GM19438 (cell line): Measurements from ENCODE around the gene GFOD1.

Experiments
- ATAC-seq: cut with Tn5 transposase; IDR thresholded peaks from one replicate; pipeline ENCODE4 v1.9.1; 2021; ENCODE audit warnings: low read depth; ENCODE audit not compliant: unreplicated experiment

Gene GFOD1

GRCh38 chr6:13488015-13488895 lies 855 bp upstream of the GFOD1 start:
- peak; percentile 2 for ATAC-seq

DNA sequence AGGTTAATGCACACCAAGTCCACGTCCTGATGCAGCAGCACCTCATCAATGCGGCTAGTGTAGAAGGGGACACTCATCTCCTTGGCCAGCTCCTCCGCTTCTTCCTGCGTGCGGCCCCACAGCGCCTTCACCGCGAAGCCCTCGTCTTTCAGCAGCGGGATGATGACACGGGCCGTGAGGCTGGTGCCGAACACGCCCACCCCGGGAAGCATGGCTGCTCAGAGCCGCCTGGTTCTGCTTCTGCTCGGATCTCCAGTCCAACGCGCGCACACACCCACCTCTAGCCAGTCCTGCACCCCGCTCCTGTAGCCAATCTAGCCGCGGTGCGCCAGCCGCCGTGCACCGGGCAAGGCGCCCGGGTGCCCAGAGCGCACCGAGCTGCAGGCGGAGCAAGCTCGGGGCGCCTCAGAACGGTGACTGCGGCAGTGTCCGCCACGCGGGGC lies 700 bp downstream of the GFOD1 start:
- peak; percentile 26 for ATAC-seq

GRCh38 chr6:13485923-13486562 lies 1.4 kb downstream of the GFOD1 start:
- no peak for ATAC-seq

DNA sequence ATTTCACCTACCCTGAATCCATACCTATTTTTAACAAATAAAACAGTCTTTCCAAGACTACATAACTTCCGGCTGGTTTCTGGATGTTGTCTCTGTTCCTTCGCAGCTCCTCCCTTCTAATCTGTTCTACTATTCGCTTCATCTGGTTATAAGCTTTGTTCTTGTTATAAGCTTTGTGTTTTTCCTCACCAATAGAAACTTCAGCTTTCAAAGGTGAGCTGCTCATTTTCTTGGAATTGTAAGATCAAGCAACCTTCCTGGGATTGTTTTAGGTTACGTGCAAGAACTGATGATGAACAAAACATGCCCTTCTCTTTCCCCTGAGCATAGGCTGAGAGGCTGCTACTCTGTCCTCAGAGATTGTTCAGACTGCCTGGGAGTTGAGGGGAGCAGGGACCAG lies 2.1 kb downstream of the GFOD1 start:
- no peak for ATAC-seq

DNA sequence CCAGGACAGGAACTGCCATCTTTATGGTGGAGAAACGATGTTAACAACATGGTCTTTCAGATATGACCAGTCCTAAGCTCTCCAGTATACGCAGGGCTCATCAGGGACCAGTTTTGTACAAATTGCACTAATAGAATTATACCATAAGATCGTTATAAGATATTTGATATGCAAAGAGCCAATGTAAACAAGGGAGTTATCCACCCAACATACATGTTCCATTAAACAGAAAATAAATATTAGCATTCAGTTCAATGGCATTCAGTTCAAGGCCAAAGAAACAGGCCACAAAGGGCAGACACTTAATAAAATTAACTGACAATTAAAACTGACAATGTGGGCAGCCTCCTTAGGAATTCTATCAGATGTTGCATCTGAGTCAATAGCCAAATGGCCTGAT lies 2.6 kb downstream of the GFOD1 start:
- no peak for ATAC-seq

GRCh38 chr6:13484138-13484708 lies 3.2 kb downstream of the GFOD1 start:
- ATAC-seq, result no peak

- ATAC-seq, result no peak
Measured at GRCh38 chr6:13480631-13481501, 6.5 kb downstream of the GFOD1 start.

DNA sequence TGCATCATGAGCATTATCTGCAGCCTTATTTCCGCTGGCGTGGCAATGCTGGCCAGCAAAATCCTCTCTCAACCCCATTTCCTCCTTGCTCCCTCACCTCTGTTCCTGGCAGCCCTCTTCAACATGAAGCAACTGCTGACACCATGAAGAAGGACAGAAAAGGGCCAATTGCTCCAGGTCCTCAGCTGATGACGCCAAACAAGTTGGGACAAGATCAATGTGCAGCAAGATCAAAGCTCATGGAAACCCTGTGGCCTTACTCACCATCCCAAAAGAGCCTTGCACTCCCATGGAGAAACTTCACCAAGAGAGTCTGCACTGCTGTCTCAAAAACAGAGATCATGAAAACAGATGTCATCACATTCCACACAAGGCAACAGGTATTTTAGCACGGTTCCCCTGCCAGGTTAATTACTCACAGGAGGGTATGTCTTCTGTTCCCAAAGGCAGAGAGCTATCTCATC lies 7.4 kb downstream of the GFOD1 start:
- ATAC-seq, result no peak

DNA sequence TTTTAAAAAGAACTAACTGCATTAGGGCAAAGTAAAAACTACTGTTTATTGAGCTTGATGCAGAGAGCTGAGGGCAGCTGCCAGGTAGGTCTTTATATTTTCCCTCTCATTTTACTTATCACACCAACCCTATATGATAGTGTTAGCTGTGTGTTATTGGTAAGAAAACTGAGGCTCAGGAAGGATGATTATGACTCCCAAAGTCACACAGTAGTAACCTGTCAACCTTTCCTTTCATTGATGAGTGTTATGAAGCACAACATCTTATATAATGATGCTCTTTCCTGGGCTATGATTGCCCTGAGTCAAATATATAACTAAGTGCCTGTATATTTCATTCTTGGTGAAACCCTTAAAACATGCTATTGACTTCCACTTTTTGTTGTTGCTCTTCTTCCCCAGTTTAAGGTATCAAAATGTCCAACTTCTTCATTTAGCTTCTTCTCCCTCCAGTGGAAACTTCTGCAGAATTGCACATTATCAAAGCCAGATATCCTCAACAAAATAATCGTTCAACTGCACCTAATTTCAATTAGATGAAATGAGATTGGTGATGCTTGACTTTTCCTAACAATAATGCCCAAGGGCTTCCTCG lies 8.1 kb downstream of the GFOD1 start:
- ATAC-seq, result no peak

DNA sequence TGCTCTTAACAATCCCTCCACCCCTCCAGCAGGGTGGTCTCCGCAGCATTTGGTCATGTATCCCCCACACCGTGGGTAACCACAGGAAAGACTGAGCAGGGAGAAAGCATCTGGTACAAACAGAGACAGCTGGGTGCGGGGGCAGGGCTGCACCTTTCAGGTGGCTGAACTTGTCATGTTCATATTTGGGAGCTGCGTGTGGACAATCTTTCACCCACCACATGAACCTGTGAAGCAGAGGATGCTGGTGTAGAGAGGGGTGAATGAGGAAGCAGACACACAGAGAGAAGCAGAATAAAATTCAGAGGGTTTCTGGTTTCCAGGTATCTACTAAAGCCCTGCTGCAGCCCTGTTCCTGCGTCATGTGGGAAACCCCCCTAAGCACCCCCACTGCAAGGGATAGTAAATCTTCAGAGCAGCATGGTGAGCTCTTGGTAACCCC lies 8.9 kb downstream of the GFOD1 start:
- ATAC-seq, result no peak

DNA sequence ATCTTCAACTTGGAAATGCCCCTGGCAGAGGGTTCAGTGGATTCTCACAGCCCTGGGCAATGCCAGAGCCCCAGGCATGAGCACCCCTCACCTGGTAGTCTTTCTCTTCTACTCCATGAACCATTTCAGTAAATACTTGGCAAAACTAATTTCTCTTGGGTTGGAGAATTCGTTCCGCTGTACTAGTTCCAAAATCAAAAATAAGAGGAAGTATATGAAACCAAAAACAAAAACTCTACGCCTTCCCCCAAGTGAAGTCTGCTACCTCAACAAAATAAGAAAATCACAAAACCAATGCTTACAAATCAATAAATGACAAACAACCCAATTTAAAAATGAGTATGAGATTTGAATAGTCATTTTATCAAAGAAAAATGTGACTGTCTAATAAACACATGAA lies 12.6 kb downstream of the GFOD1 start:
- ATAC-seq, result no peak

GRCh38 chr6:13474360-13474759 lies 13.0 kb downstream of the GFOD1 start:
- no peak for ATAC-seq

DNA sequence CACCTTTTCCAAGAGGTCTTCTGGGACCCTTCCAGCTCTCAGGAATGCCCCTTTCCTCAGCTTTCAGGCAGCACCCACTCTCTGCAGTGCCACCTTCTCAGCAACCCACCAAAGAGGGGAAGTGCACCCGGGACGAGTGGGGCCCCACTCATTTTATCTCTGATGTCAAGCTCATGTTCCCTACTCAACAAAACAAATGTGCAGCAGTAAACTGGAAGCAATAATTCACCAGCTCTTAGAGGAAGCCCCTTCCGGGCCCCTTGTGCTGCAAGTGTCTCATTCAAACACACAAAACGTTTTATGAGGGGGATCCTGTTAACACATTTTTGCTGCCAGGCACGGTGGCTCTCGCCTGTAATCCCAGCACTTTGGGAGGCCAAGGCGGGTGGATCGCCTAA lies 13.6 kb downstream of the GFOD1 start:
- no peak for ATAC-seq

DNA sequence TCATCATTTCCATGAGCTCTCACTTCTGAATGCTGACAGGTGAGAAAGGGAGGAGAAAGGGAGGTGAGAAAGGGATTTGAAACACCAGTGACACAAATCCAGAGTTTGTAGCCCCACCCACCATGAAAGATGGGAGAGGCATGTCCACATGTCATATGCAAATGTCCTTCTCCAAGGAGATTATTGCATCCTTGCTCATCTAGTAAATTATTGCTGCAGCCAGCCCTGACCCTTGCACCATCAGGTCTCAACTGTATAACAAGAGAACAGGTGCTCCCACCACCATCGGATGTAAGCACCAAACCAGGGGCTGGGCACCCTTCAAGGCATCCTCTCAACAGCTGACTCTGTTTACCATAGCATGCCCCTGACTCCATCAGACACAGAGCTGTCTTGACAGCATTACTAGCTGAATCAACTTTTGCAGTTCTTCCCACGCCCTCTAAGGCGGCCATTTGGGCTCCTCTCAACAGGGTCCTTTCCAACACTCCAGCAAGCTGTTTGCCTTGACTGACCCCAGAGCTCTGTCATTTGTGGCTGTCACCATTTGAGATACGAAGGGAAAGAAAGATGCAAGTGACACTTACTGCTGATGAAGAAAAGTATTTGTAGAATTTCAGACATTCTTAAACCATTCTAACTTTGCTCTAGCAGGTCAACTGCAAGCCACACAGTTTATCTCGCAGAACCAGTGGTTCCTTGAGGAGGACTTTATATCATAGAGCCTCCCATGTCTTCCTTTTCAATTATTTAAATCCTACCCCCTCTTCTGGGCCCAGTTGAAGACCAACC lies 14.2 kb downstream of the GFOD1 start:
- no peak for ATAC-seq

DNA sequence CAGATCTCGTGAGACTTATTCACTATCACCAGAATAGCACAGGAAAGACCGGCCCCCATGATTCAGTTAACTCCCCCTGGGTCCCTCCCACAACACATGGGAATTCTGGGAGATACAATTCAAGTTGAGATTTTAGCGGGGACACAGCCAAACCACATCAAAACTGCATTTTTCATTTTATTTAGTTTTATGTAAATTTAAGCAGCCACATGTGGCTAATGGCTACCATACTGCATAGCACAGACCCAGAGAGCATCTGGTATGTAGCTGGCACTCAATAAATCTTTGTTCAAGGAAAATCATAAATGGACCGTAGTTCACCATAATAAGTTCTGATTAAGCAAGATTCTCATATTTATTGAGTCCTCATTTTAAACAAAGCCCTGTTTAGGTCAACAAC lies 15.3 kb downstream of the GFOD1 start:
- ATAC-seq, result no peak

- no peak for ATAC-seq
Measured at GRCh38 chr6:13471184-13471583, 16.2 kb downstream of the GFOD1 start.

DNA sequence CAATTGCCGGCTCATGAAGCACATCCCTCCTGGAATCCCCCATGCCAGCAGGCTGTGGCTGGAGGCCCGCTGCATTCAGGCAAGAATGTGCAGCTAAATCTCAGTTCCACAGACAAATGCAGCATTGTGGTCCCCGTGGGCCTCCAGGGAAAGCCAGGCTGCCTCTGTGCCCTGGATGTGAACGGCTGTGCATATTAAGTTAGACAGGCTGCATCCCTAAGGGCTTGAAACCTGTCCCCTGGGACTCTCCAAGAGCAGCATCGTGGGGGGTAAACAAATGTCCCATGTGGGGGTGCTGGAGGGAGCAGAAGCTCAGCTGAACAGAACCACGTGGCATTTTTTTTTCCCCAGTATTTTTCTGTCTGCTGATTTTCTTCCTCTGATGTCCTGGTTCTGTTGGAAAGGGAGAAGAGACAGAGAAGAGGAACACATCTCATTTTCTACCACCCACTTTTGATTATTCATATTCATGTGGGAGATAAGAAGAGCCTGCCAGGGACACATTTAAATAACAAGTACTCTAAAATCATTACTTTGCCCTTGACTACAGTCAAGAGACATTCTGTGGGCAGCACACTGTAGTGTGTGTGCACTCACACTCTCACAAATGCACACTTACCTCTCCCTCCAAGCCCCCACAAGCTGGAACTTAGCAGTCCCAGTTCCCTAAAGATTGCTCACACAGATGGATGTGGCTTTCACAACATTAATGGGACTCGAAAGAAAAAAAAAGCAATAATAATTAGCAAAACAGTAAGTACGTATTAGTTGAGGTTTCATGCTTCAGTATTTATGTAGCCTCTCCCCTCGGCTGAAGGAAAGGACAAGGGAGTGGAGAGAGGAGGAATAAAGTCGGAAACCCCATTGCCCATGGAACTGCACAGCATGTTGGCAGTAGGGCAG lies 16.9 kb downstream of the GFOD1 start:
- ATAC-seq, result no peak

DNA sequence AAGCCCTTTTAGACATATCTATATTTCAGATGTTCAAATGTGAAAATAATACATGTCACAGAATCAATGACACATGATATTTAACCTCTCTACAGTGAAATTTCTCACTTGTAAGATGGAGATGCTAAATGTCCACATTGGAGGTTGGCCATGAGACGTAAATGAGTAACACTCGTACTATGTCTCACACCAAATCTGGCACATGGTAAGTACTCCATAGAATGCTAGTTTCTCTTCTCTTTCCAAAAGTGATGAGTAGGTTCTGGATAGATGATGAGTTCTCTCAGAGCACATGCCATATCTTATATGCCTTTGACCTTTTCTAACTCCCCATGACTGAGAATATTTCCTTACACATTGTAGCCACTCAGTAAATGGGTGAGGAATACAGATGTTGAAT lies 17.7 kb downstream of the GFOD1 start:
- no peak for ATAC-seq
